ENCODE measurements around the gene METTL5.
"Not testable (repeated sequence)": the region's sequence is repeated elsewhere in the genome, so short reads cannot be mapped to it uniquely, and the experiment has no call there.

Gene METTL5

GRCh38 chr2:169822036-169822435 is 2.7 kb downstream of the METTL5 start:
- no peak overlapping the region for H3K4me3 ChIP-seq (ENCODE audit: low read length)
- H3K36me3 ChIP-seq (ENCODE audit: insufficient read depth, low read length): peaks cover 26% of the 10 kb centered on the region
- no peaks in the 10 kb centered on the region for H3K27me3 ChIP-seq (ENCODE audit: insufficient read depth, low read length)
- H3K4me1 ChIP-seq (ENCODE audit: insufficient read depth, low read length): peaks cover 11% of the 10 kb centered on the region
- H2AFZ ChIP-seq (ENCODE audit: low read depth, low read length): no peak overlapping the region
- peaks cover 2% of the 10 kb centered on the region for H3K9me3 ChIP-seq (ENCODE audit: low read length)

DNA sequence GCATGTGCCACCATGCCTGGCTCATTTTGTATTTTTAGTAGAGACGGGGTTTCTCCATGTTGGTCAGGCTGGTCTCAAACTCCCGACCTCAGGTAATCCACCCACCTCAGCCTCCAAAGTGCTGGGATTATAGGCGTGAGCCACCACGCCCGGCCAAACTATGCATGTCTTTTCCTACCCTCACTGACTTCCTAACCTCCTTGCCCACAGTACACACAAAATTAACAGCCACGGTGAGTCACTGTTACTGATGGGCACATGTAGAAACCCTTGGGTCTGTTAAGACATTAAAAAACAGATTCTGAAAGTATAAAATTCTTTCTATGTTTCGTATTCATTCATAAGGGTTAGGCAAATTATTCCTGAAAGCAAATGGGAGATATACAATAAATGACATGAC is 4.6 kb downstream of the METTL5 start:
- not testable (repeated sequence) for H3K4me3 ChIP-seq (ENCODE audit: low read length); H3K9me3 ChIP-seq (ENCODE audit: low read length); H3K4me1 ChIP-seq (ENCODE audit: insufficient read depth, low read length); H2AFZ ChIP-seq (ENCODE audit: low read depth, low read length); H3K27me3 ChIP-seq (ENCODE audit: insufficient read depth, low read length)
- H3K36me3 ChIP-seq (ENCODE audit: insufficient read depth, low read length): peaks cover 35% of the 10 kb centered on the region

- H3K36me3 ChIP-seq (ENCODE audit: insufficient read depth, low read length): peaks cover 41% of the 10 kb centered on the region
- peaks cover 9% of the 10 kb centered on the region for H3K4me1 ChIP-seq (ENCODE audit: insufficient read depth, low read length)
- H3K9me3 ChIP-seq (ENCODE audit: low read length): peaks cover 2% of the 10 kb centered on the region
- H3K4me3 ChIP-seq (ENCODE audit: low read length): no peak overlapping the region
- H2AFZ ChIP-seq (ENCODE audit: low read depth, low read length): no peak overlapping the region
- H3K27me3 ChIP-seq (ENCODE audit: insufficient read depth, low read length): no peaks in the 10 kb centered on the region
Observed at GRCh38 chr2:169819106-169819505, 5.6 kb downstream of the METTL5 start.

- no peaks in the 10 kb centered on the region for H3K27me3 ChIP-seq (ENCODE audit: insufficient read depth, low read length)
- H3K36me3 ChIP-seq (ENCODE audit: insufficient read depth, low read length): peaks cover 47% of the 10 kb centered on the region
- peaks cover 2% of the 10 kb centered on the region for H3K9me3 ChIP-seq (ENCODE audit: low read length)
- peaks cover 5% of the 10 kb centered on the region for H3K4me1 ChIP-seq (ENCODE audit: insufficient read depth, low read length)
- no peak overlapping the region for H2AFZ ChIP-seq (ENCODE audit: low read depth, low read length)
- H3K4me3 ChIP-seq (ENCODE audit: low read length): no peak overlapping the region
Observed at GRCh38 chr2:169818241-169818640, 6.5 kb downstream of the METTL5 start.

DNA sequence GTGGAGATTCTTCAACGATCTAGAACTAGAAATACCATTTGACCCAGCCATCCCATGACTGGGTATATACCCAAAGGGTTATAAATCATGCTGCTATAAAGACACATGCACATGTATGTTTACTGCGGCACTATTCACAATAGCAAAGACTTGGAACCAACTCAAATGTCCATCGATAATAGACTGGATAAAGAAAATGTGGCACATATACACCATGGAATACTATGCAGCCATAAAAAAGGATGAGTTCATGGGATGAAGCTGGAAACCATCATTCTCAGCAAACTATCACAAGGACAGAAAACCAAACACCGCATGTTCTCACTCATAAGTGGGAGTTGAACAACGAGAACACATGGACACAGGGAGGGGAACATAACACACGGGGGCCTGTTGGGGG is 7.3 kb downstream of the METTL5 start:
- H3K4me3 ChIP-seq (ENCODE audit: low read length); H3K27me3 ChIP-seq (ENCODE audit: insufficient read depth, low read length); H3K4me1 ChIP-seq (ENCODE audit: insufficient read depth, low read length); H3K9me3 ChIP-seq (ENCODE audit: low read length); H2AFZ ChIP-seq (ENCODE audit: low read depth, low read length): not testable (repeated sequence)
- peaks cover 54% of the 10 kb centered on the region for H3K36me3 ChIP-seq (ENCODE audit: insufficient read depth, low read length)

GRCh38 chr2:169816961-169817360 is 7.7 kb downstream of the METTL5 start:
- not testable (repeated sequence) for H3K27me3 ChIP-seq (ENCODE audit: insufficient read depth, low read length); H3K4me3 ChIP-seq (ENCODE audit: low read length); H3K4me1 ChIP-seq (ENCODE audit: insufficient read depth, low read length); H3K9me3 ChIP-seq (ENCODE audit: low read length); H2AFZ ChIP-seq (ENCODE audit: low read depth, low read length)
- H3K36me3 ChIP-seq (ENCODE audit: insufficient read depth, low read length): peaks cover 58% of the 10 kb centered on the region

- peaks cover 2% of the 10 kb centered on the region for H3K9me3 ChIP-seq (ENCODE audit: low read length)
- no peaks in the 10 kb centered on the region for H3K27me3 ChIP-seq (ENCODE audit: insufficient read depth, low read length)
- H3K4me1 ChIP-seq (ENCODE audit: insufficient read depth, low read length): no peaks in the 10 kb centered on the region
- peaks cover 65% of the 10 kb centered on the region for H3K36me3 ChIP-seq (ENCODE audit: insufficient read depth, low read length)
- no peak overlapping the region for H2AFZ ChIP-seq (ENCODE audit: low read depth, low read length)
- H3K4me3 ChIP-seq (ENCODE audit: low read length): no peak overlapping the region
Observed at GRCh38 chr2:169815849-169816248, 8.9 kb downstream of the METTL5 start.

DNA sequence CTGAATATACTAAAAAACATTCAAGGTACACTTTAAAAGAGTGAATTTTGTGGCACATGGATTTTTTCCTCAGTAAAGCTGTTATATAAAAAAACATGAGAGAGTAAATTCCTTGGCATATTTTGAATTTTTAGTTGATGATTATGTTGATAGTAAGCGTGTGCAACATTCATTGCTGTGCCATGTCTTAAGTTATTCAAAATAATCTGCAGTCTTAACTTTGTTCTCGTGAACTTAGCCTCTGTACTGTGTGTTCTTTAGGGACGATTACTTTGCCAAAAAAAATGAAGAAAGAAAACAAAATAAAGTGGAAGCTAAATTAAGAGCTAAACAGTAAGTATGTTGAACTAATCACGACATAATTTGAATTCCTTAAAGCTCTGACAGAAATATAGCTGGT is 16.5 kb downstream of the METTL5 start:
- H3K36me3 ChIP-seq (ENCODE audit: insufficient read depth, low read length): peaks cover 89% of the 10 kb centered on the region
- H3K4me1 ChIP-seq (ENCODE audit: insufficient read depth, low read length): no peaks in the 10 kb centered on the region
- no peak overlapping the region for H3K4me3 ChIP-seq (ENCODE audit: low read length)

GRCh38 chr2:169806586-169806985 is 18.1 kb downstream of the METTL5 start:
- H3K27me3 ChIP-seq (ENCODE audit: insufficient read depth, low read length): no peaks in the 10 kb centered on the region
- H3K4me1 ChIP-seq (ENCODE audit: insufficient read depth, low read length): no peaks in the 10 kb centered on the region
- no peak overlapping the region for H2AFZ ChIP-seq (ENCODE audit: low read depth, low read length)
- H3K36me3 ChIP-seq (ENCODE audit: insufficient read depth, low read length): peaks cover 89% of the 10 kb centered on the region
- no peak overlapping the region for H3K4me3 ChIP-seq (ENCODE audit: low read length)
- H3K9me3 ChIP-seq (ENCODE audit: low read length): no peaks in the 10 kb centered on the region

More for the DNA sequence above, 16.5 kb downstream of the METTL5 start:
- H2AFZ ChIP-seq (ENCODE audit: low read depth, low read length): no peak overlapping the region
- no peaks in the 10 kb centered on the region for H3K27me3 ChIP-seq (ENCODE audit: insufficient read depth, low read length)
- H3K9me3 ChIP-seq (ENCODE audit: low read length): no peaks in the 10 kb centered on the region

DNA sequence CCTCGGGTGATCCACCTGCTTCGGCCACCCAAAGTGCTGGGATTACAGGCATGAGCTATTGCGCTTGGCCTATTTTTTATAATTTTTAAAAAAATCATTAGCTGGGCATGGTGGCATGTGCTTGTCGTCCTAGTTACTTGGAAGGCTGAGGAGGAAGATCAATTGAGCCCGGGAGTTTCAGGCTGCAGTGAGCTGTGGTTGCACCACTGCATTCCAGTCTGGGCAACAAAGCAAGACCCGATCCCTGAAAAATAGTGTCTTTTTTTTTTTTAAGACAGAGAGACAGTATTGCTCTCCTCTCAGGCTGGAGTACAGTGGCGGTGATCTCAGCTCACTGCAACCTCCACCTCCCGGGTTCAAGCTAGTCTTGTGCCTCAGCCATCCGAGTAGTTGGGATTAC is 21.2 kb downstream of the METTL5 start:
- no peak overlapping the region for H3K4me3 ChIP-seq (ENCODE audit: low read length)
- no peak overlapping the region for H2AFZ ChIP-seq (ENCODE audit: low read depth, low read length)
- H3K36me3 ChIP-seq (ENCODE audit: insufficient read depth, low read length): peaks cover 69% of the 10 kb centered on the region
- H3K27me3 ChIP-seq (ENCODE audit: insufficient read depth, low read length): no peaks in the 10 kb centered on the region
- peaks cover 5% of the 10 kb centered on the region for H3K4me1 ChIP-seq (ENCODE audit: insufficient read depth, low read length)
- no peaks in the 10 kb centered on the region for H3K9me3 ChIP-seq (ENCODE audit: low read length)

DNA sequence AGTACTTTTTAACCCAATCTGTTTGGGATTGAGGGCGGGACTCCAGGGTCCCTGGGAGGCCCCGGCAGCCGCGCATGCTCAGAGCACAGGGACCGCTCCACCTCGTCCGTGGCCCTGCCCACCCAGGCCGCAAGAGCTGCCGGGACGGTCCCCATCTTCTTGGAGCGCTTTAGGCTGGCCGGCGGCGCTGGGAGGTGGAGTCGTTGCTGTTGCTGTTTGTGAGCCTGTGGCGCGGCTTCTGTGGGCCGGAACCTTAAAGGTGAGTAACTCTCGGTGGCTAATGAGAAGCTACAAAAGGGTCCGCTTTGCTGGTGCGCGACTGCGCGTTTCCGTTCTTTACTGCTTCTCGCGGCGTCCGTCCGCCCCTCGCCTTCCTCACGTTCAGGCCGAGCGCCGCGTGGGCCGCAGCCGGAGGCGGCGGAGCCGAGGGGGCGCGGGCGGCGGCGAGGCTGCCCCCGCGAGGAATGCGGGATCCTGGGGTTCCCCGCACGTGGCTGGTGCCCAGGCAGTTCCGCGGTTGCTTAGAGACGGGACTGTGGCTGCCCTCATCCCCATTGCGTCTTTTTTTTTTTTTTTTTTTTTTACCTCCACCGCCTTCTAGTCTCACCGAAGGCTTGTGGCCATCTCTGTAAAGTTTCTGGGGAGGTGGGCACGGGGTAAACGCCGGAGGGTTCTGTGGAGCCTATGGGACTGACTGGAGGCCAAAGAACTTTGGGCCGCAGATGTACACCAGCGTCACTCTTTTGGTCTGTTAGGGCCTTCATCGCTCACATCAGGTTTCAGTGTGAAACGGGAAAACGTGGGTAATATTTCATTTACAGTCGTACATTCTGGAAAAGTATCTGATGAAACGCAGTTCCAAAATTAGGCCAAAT is 25.8 kb downstream of the METTL5 start, which contains the start of gene SSB:
Gene SSB (plus strand): TSS at position 154 of the 875 bp plus-strand sequence. CDS start 2,090 bp downstream, outside the sequence.
- Histone ChIP-seq H3K9me3 (ENCODE audit: low read length) (peaks cover 4% of the 10 kb centered on the region), H2AFZ (ENCODE audit: low read depth, low read length) (peak within 1 kb of the TSS; percentile 91)

GRCh38 chr2:169798397-169798717 is 26.3 kb downstream of the METTL5 start:
- Histone ChIP-seq H2AFZ (ENCODE audit: low read depth, low read length) (peak overlapping the region; percentile 91), H3K27me3 (ENCODE audit: insufficient read depth, low read length) (no peaks in the 10 kb centered on the region), H3K4me3 (ENCODE audit: low read length) (peak overlapping the region; percentile 99), H3K36me3 (ENCODE audit: insufficient read depth, low read length) (peaks cover 20% of the 10 kb centered on the region), H3K4me1 (ENCODE audit: insufficient read depth, low read length) (peaks cover 9% of the 10 kb centered on the region), H3K9me3 (ENCODE audit: low read length) (peaks cover 4% of the 10 kb centered on the region)

More for the DNA sequence above, 25.8 kb downstream of the METTL5 start, which contains the start of gene SSB:
- H3K4me1 ChIP-seq (ENCODE audit: insufficient read depth, low read length): peaks cover 9% of the 10 kb centered on the region
- H3K4me3 ChIP-seq (ENCODE audit: low read length): peak within 1 kb of the TSS; percentile 99
- no peaks in the 10 kb centered on the region for H3K27me3 ChIP-seq (ENCODE audit: insufficient read depth, low read length)
- H3K36me3 ChIP-seq (ENCODE audit: insufficient read depth, low read length): peaks cover 26% of the 10 kb centered on the region

DNA sequence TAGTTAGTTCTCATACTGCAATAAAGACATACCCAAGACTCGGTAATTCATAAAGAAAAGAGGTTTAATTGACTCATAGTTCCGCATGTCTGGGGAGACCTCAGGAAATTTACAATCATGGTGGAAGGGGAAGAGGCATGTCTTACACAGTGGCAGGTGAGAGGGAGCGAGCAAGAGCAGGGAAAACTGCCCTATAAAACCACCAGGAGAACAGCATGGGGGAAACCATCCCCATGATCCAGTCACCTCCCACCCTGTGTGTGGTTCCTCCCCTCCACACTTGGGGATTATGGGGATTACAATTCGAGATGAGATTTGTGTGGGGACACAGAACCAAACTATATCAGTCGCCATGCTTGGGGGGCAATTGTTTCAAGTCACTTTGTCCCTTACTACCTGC is 27.1 kb downstream of the METTL5 start:
- H3K4me3 ChIP-seq (ENCODE audit: low read length): no peak overlapping the region
- H3K9me3 ChIP-seq (ENCODE audit: low read length): peaks cover 4% of the 10 kb centered on the region
- no peaks in the 10 kb centered on the region for H3K27me3 ChIP-seq (ENCODE audit: insufficient read depth, low read length)
- no peak overlapping the region for H2AFZ ChIP-seq (ENCODE audit: low read depth, low read length)
- peaks cover 15% of the 10 kb centered on the region for H3K36me3 ChIP-seq (ENCODE audit: insufficient read depth, low read length)
- peaks cover 9% of the 10 kb centered on the region for H3K4me1 ChIP-seq (ENCODE audit: insufficient read depth, low read length)

DNA sequence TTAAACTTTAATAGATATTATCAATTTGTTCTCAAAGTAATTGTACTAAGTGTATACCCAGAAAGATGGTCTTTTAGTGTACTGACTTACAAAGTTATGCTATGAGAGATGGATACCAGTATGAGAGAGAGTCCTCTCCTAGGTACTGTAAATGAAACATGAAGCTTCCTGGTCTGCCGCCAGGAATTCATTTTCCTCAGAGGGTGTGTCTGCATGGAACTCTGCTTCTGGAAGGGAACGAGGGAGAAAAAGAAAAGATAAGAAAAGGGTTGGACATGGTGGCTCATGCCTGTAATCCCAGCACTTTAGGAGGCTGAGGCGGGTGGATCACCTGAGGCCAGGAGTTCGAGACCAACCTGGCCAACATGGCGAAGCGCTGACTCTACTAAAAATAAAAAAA is 28.3 kb downstream of the METTL5 start:
- H3K4me1 ChIP-seq (ENCODE audit: insufficient read depth, low read length): peaks cover 9% of the 10 kb centered on the region
- H2AFZ ChIP-seq (ENCODE audit: low read depth, low read length): no peak overlapping the region
- H3K4me3 ChIP-seq (ENCODE audit: low read length): no peak overlapping the region
- peaks cover 4% of the 10 kb centered on the region for H3K9me3 ChIP-seq (ENCODE audit: low read length)
- H3K36me3 ChIP-seq (ENCODE audit: insufficient read depth, low read length): peaks cover 4% of the 10 kb centered on the region
- no peaks in the 10 kb centered on the region for H3K27me3 ChIP-seq (ENCODE audit: insufficient read depth, low read length)
